ENCODE data around the gene ZGPAT. TPM values are rescaled to one million over a fixed set of nuclear protein-coding genes. Genes with fewer than 3 reads are reported as not detected.
A peak's percentile ranks its signal among the peaks of the same experiment; 100 is the strongest.

ZGPAT gene
- total RNA-seq, 2 donors from 2014 or later = 28.8 to 29.5 TPM

GRCh38 chr20:63738687-63739129 is 30.9 kb downstream of the ZGPAT start:
- Histone ChIP-seq H3K36me3 (ENCODE audit: control insufficient read depth, insufficient read depth, low read length) (peaks cover 27% of the 10 kb centered on the region), H3K9me3 (ENCODE audit: control insufficient read depth, low read length) (no peaks in the 10 kb centered on the region), H3K27ac (ENCODE audit: low read depth, low read length) (no peak overlapping the region), H3K9ac (ENCODE audit: extremely low read depth, low read length, poor library complexity, severe bottlenecking) (no peak overlapping the region), H3K4me3 (ENCODE audit: low read length) (no peak overlapping the region), H3K27me3 (ENCODE audit: control insufficient read depth, insufficient read depth, low read length, poor library complexity, severe bottlenecking) (no peaks in the 10 kb centered on the region), H3K4me1 (ENCODE audit: control insufficient read depth, insufficient read depth, low read length) (peaks cover 8% of the 10 kb centered on the region)
- no peak for TF ChIP-seq CTCF (conservative IDR thresholded peaks at IDR 0.05)
- Mint-ChIP-seq H3K4me1 (no peaks in the 10 kb centered on the region), H3K27ac (no peak overlapping the region), H3K9me3 (no peaks in the 10 kb centered on the region), H3K4me3 (peak overlapping the region; percentile 11), H3K36me3 (ENCODE audit: low read depth) (peaks cover 18% of the 10 kb centered on the region), H3K27me3 (ENCODE audit: insufficient read depth) (peaks cover 1% of the 10 kb centered on the region)
- WGBS, 2 experiments (ENCODE audit: insufficient coverage in 1 of 2, insufficient read length in 1 of 2) = 30 to 41% methylated on average over 26 of the region's 26 CpGs
- peak; percentile 90 for DNase-seq

DNA sequence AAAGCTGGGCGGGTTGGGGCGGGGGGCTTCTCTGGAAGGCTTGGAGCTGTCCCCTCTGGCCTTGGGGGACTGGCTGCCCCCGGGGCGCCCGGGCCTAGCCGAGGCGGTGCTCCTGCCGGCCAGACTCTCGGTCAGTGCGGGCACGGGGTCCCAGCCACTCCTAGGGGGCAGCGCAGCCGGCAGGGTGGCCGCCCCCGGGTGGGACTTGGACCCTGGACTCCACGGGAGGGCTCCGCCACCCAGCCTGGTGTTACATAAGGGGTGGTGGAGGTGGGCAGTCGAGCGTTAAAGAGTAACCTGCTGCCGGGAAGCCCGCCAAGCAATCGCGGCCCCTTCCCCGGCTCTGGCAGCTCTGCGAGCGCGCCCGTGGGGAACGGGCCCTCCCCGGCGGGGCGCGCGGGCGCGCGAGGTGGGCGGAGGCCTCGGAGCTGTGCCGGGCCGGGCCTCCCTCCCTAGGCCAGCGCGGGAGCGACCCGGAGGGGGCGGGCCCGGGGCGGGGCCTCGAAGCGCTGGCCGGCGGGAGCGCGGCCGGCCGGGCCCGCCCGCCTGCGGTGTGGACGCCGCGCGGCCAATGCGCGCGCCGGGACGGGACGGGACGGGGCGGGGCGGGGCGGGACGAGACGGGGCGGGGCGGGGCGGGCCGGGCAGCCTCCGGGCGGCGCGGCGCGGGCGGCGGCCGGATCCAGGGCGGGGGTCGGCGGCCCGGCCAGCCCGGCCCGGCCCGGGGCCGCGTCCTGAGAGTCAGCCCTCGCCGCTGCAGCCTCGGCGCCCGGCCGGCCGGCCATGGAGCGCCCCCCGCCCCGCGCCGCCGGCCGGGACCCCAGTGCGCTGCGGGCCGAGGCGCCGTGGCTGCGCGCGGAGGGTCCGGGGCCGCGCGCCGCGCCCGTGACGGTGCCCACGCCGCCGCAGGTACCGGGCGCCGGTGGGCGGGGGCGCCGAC is 31.6 kb downstream of the ZGPAT start, which contains the start of gene SLC2A4RG:
Gene SLC2A4RG (plus strand): TSS at position 647 of the 940 bp plus-strand sequence. CDS start 137 bp downstream, at position 784.
- Mint-ChIP-seq H3K9me3 (no peaks in the 10 kb centered on the region), H3K27ac (no peak within 1 kb of the TSS), H3K4me1 (no peaks in the 10 kb centered on the region), H3K27me3 (ENCODE audit: insufficient read depth) (peaks cover 1% of the 10 kb centered on the region), H3K36me3 (ENCODE audit: low read depth) (peaks cover 13% of the 10 kb centered on the region), H3K4me3 (peak within 1 kb of the TSS; percentile 60)
- Histone ChIP-seq H3K27ac (ENCODE audit: low read depth, low read length) (peak within 1 kb of the TSS; percentile 79), H3K9ac (ENCODE audit: extremely low read depth, low read length, poor library complexity, severe bottlenecking) (peak within 1 kb of the TSS; percentile 78), H3K4me1 (ENCODE audit: control insufficient read depth, insufficient read depth, low read length) (peaks cover 8% of the 10 kb centered on the region), H3K4me3 (ENCODE audit: low read length) (peak within 1 kb of the TSS; percentile 86), H3K27me3 (ENCODE audit: control insufficient read depth, insufficient read depth, low read length, poor library complexity, severe bottlenecking) (no peaks in the 10 kb centered on the region), H3K9me3 (ENCODE audit: control insufficient read depth, low read length) (no peaks in the 10 kb centered on the region), H3K36me3 (ENCODE audit: control insufficient read depth, insufficient read depth, low read length) (peaks cover 27% of the 10 kb centered on the region)
- 2 to 6% methylated on average over 27 to 132 of the region's 136 CpGs for WGBS, 2 experiments (ENCODE audit: insufficient coverage in 1 of 2, insufficient read length in 1 of 2)
- TF ChIP-seq CTCF (conservative IDR thresholded peaks at IDR 0.05) = no peak
- DNase-seq = peak; percentile 83

- 0% methylated on average over 5 to 80 of the region's 80 CpGs for WGBS, 2 experiments (ENCODE audit: insufficient coverage in 1 of 2, insufficient read length in 1 of 2)
- no peak for TF ChIP-seq CTCF (conservative IDR thresholded peaks at IDR 0.05)
- peaks cover 8% of the 10 kb centered on the region for H3K4me1 ChIP-seq (ENCODE audit: control insufficient read depth, insufficient read depth, low read length)
- DNase-seq = no peak
- H3K27me3 ChIP-seq (ENCODE audit: control insufficient read depth, insufficient read depth, low read length, poor library complexity, severe bottlenecking) = no peaks in the 10 kb centered on the region
- peak overlapping the region; percentile 60 for H3K4me3 Mint-ChIP-seq
- H3K4me1 Mint-ChIP-seq = no peaks in the 10 kb centered on the region
- no peak overlapping the region for H3K27ac Mint-ChIP-seq
- H3K27ac ChIP-seq (ENCODE audit: low read depth, low read length) = peak overlapping the region; percentile 79
- peaks cover 1% of the 10 kb centered on the region for H3K27me3 Mint-ChIP-seq (ENCODE audit: insufficient read depth)
- H3K9ac ChIP-seq (ENCODE audit: extremely low read depth, low read length, poor library complexity, severe bottlenecking) = peak overlapping the region; percentile 78
- peak overlapping the region; percentile 86 for H3K4me3 ChIP-seq (ENCODE audit: low read length)
- peaks cover 13% of the 10 kb centered on the region for H3K36me3 Mint-ChIP-seq (ENCODE audit: low read depth)
- H3K9me3 Mint-ChIP-seq = no peaks in the 10 kb centered on the region
- peaks cover 29% of the 10 kb centered on the region for H3K36me3 ChIP-seq (ENCODE audit: control insufficient read depth, insufficient read depth, low read length)
- no peaks in the 10 kb centered on the region for H3K9me3 ChIP-seq (ENCODE audit: control insufficient read depth, low read length)
Measured at GRCh38 chr20:63740070-63740626, 32.3 kb downstream of the ZGPAT start.
